Progenitor cell of endocrine pancreas (in vitro differentiated cells): ENCODE data around the gene TFDP2. TPM values are rescaled to one million over a fixed set of nuclear protein-coding genes. Genes with fewer than 3 reads are reported as not detected.

Experiments used
- DNase-seq: peaks from one replicate; pipeline ENCODE4 v3.0.0; 2021; ENCODE audit warnings: low spot score; ENCODE audit not compliant: unreplicated experiment
- H3K27ac Mint-ChIP-seq: 2 replicates; pipeline ENCODE4 v1.8.0; 2021; ENCODE audit warnings: mild to moderate bottlenecking, moderate library complexity, mixed read lengths
- H3K27me3 Mint-ChIP-seq: 2 replicates; pipeline ENCODE4 v1.8.0; 2021; ENCODE audit warnings: mixed read lengths
- H3K36me3 Mint-ChIP-seq: 2 replicates; pipeline ENCODE4 v1.8.0; 2022; ENCODE audit warnings: mixed read lengths; ENCODE audit not compliant: insufficient read depth
- H3K4me1 Mint-ChIP-seq: 2 replicates; pipeline ENCODE4 v1.8.0; 2021; ENCODE audit warnings: low read depth, mixed read lengths
- H3K4me3 Mint-ChIP-seq: 2 replicates; pipeline ENCODE4 v1.8.0; 2021; ENCODE audit warnings: low read depth, mild to moderate bottlenecking, moderate library complexity, mixed read lengths
- H3K9me3 Mint-ChIP-seq: 2 replicates; pipeline ENCODE4 v1.8.0; 2021; ENCODE audit warnings: low read depth, mixed read lengths
- total RNA-seq: library from RNA; stranded (reverse); gene quantifications from 2 replicates; pipeline ENCODE4 v1.2.1, GENCODE V29; 2021
- TF ChIP-seq, protein P1 (sequence below): fragments of 200-600 bp; sonication (generic); IDR thresholded peaks from one replicate; pipeline ENCODE4 v1.5.0; 2021; ENCODE audit warnings: antibody characterized with exemption, mild to moderate bottlenecking; ENCODE audit not compliant: unreplicated experiment

The TFDP2 gene
- total RNA-seq, 1 donor from 2014 or later = 94.4 TPM

DNA sequence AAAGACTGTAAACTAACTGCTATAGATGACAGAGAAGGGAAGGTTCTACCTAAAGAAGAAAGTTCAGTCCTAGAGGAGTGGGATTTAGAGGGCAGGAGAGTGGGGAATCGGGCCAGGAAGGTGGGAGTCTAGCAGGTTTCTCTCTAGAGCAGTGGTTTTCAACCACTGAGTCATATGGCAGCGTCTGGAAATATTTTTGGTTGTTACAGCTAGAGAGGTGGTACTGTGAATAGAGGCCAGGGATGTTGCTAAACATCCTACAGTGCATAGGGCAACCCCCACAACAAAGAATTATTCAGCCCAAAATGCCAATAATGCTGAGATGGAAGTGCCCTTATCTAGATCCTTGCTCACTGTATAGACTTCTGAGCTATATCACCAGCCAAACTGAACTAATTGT is 244.2 kb downstream of the TFDP2 start:
- DNase-seq = no peak
- Mint-ChIP-seq H3K27ac (no peak overlapping the region), H3K4me3 (no peak overlapping the region), H3K4me1 (no peaks in the 10 kb centered on the region), H3K36me3 (peaks cover 24% of the 10 kb centered on the region), H3K27me3 (no peaks in the 10 kb centered on the region), H3K9me3 (peaks cover 4% of the 10 kb centered on the region)
- TF ChIP-seq, protein P1, sequence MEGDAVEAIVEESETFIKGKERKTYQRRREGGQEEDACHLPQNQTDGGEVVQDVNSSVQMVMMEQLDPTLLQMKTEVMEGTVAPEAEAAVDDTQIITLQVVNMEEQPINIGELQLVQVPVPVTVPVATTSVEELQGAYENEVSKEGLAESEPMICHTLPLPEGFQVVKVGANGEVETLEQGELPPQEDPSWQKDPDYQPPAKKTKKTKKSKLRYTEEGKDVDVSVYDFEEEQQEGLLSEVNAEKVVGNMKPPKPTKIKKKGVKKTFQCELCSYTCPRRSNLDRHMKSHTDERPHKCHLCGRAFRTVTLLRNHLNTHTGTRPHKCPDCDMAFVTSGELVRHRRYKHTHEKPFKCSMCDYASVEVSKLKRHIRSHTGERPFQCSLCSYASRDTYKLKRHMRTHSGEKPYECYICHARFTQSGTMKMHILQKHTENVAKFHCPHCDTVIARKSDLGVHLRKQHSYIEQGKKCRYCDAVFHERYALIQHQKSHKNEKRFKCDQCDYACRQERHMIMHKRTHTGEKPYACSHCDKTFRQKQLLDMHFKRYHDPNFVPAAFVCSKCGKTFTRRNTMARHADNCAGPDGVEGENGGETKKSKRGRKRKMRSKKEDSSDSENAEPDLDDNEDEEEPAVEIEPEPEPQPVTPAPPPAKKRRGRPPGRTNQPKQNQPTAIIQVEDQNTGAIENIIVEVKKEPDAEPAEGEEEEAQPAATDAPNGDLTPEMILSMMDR = no peak

DNA sequence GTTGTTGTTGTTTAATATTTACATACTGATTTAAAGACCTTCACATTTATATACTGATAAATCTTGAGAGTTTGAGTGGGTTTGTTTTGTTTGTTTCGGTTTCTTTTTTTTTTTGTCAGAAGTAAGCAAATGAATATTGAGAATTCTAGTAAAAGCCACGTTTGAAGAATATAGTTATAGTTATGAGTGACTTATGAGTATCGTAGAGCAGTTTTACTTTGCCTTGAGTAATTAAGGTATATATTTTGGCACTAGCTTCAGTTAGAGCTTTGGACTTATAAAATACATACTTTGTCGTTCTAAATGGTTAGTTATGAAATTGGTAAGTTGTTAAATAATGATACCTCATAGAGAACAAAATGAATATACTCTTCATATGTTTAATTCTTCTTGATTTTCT is 245.1 kb downstream of the TFDP2 start:
- peaks cover 22% of the 10 kb centered on the region for H3K36me3 Mint-ChIP-seq
- H3K27me3 Mint-ChIP-seq = no peaks in the 10 kb centered on the region
- H3K27ac Mint-ChIP-seq = no peak overlapping the region
- H3K4me3 Mint-ChIP-seq = no peak overlapping the region
- H3K9me3 Mint-ChIP-seq = peaks cover 5% of the 10 kb centered on the region
- TF ChIP-seq, protein P1 = no peak
- DNase-seq = no peak
- H3K4me1 Mint-ChIP-seq = no peaks in the 10 kb centered on the region

DNA sequence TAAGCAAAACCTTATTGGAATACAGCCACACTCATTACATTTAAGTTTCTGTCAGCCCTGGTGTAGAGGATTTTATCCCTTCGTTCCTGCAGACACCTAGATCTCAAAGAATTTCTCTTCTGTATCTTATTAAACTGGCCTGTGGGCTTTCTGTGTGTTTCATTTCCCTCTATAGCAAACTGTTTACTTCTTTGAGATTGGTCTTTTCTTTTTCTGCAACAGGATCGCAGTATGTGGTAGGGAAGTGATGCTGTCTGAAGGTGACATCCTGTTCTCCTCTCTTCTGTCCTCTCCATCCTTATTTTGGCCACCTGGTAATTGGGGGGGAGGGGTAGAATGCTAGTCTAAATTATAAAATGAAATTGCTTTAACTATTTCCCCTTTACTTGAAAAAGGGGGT is 247.4 kb downstream of the TFDP2 start:
- no peak for DNase-seq
- H3K27ac Mint-ChIP-seq = no peak overlapping the region
- TF ChIP-seq, protein P1 = no peak
- H3K27me3 Mint-ChIP-seq = no peaks in the 10 kb centered on the region
- no peaks in the 10 kb centered on the region for H3K4me1 Mint-ChIP-seq
- peaks cover 29% of the 10 kb centered on the region for H3K36me3 Mint-ChIP-seq
- H3K9me3 Mint-ChIP-seq = peaks cover 12% of the 10 kb centered on the region
- H3K4me3 Mint-ChIP-seq = no peak overlapping the region

DNA sequence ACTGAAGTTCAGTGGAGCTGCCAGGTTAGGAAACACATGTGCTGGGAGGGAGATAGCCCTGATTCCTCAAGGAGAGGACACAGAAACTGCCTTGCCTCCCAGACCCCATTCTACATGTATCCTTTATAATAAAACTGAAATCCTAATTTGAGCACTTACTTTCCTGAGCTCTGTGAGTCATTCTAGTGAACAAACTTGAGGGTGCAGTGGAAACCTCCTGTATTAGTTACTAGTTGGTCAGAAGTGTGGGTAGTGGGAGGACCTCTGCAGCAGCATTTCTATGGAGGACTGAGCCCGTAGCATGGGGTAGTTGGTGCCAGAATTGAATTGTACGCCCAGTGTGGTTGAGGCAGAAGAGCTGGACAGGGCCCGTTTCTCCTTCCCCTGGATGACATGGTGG is 249.0 kb downstream of the TFDP2 start:
- no peaks in the 10 kb centered on the region for H3K27me3 Mint-ChIP-seq
- H3K36me3 Mint-ChIP-seq = peaks cover 37% of the 10 kb centered on the region
- H3K4me1 Mint-ChIP-seq = no peaks in the 10 kb centered on the region
- no peak overlapping the region for H3K4me3 Mint-ChIP-seq
- TF ChIP-seq, protein P1 = no peak
- DNase-seq = no peak
- H3K9me3 Mint-ChIP-seq = peaks cover 12% of the 10 kb centered on the region
- no peak overlapping the region for H3K27ac Mint-ChIP-seq

DNA sequence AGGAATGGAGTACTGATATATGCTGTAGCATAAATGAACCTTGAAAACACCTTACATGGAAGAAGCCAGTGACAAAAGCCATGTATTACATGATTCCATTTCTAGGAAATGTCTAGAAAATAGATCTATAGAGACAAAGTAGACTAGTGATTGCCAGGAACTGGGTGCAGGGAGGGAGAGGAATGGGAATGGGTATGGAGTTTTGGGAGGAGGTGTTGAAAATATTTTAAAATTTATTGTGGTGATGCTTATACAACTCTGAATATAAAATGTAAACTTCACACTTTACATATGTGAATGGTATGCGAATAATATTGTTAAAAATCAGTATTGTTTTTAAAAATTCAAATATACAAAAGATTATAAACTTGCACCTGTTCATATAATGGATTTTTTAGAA is 250.4 kb downstream of the TFDP2 start:
- H3K27me3 Mint-ChIP-seq = no peaks in the 10 kb centered on the region

More for the DNA sequence above, 250.4 kb downstream of the TFDP2 start:
- no peak for DNase-seq
- H3K27ac Mint-ChIP-seq = peak overlapping the region; percentile 67
- H3K4me3 Mint-ChIP-seq = no peak overlapping the region
- TF ChIP-seq, protein P1 = no peak
- peaks cover 34% of the 10 kb centered on the region for H3K36me3 Mint-ChIP-seq
- no peaks in the 10 kb centered on the region for H3K4me1 Mint-ChIP-seq
- H3K9me3 Mint-ChIP-seq = peaks cover 12% of the 10 kb centered on the region
